ENCODE measurements around the gene SLMAP.

GRCh38 chr3:57919987-57920386 is 163.9 kb downstream of the SLMAP start:
- TF ChIP-seq CTCF (IDR thresholded peaks at IDR 0.05) (no peak), POLR2A (IDR thresholded peaks at IDR 0.05) (no peak)
